IMR-90 (cell line): ENCODE results near the gene ASB16. TPM values are rescaled to one million over a fixed set of nuclear protein-coding genes. Genes with fewer than 3 reads are reported as not detected.
"Not testable (repeated sequence)": the region's sequence is repeated elsewhere in the genome, so short reads cannot be mapped to it uniquely, and the experiment has no call there.

Source experiments
- ATAC-seq: fragments of 200-7000 bp; cut with Tn5 transposase; 2 replicates; pipeline ENCODE4 v1.9.1; 2020; ENCODE audit warnings: low read depth, mild to moderate bottlenecking, moderate library complexity
- BruUV-seq: library from RNA; stranded (reverse); fragments of 400-500 nt; replicated peaks from 2 replicates; lab custom pipeline; 2021; lab: Mats Ljungman, UMichigan
- CTCF ChIA-PET: fragments of 300-600 bp; formaldehyde crosslinking; extraction: SDS; loops from one replicate; lab custom pipeline; 2021; ENCODE audit warnings: antibody characterized with exemption; lab: Yijun Ruan, JAX
- POLR2A ChIA-PET: fragments of 300-600 bp; sonication (Branson Sonifier 250); formaldehyde crosslinking; loops from one replicate; lab custom pipeline; 2022; ENCODE audit warnings: antibody characterized with exemption; ENCODE audit not compliant: unreplicated experiment; lab: Charles Lee
- DNase-seq: peaks from one replicate; pipeline ENCODE4 v3.0.0; 2013
- H2AFZ ChIP-seq: replicated peaks from 2 replicates; pipeline ENCODE3; 2013; ENCODE audit warnings: low read length, mild to moderate bottlenecking; ENCODE audit not compliant: poor library complexity
- H2AK5ac ChIP-seq: 2 replicates; pipeline ENCODE4 v1.6.1; 2013; ENCODE audit warnings: low read depth, low read length, inconsistent platforms
- H2AK9ac ChIP-seq: replicated peaks from 2 replicates; pipeline ENCODE3; 2013; ENCODE audit warnings: mild to moderate bottlenecking, low read depth, low read length, moderate library complexity; ENCODE audit not compliant: poor library complexity
- H2BK120ac ChIP-seq: 2 replicates; pipeline ENCODE4 v1.6.1; 2013; ENCODE audit warnings: low read depth, low read length, inconsistent platforms
- H2BK15ac ChIP-seq: 3 replicates; pipeline ENCODE4 v1.6.1; 2013; ENCODE audit warnings: low read depth, low read length, inconsistent platforms
- H2BK20ac ChIP-seq: 2 replicates; pipeline ENCODE4 v1.6.1; 2013; ENCODE audit warnings: low read depth, mild to moderate bottlenecking, inconsistent platforms, low read length, moderate library complexity
- H2BK5ac ChIP-seq: 2 replicates; pipeline ENCODE4 v1.6.1; 2013; ENCODE audit warnings: mild to moderate bottlenecking, low read depth, low read length, inconsistent platforms; ENCODE audit not compliant: poor library complexity, severe bottlenecking
- H3K14ac ChIP-seq: replicated peaks from 2 replicates; pipeline ENCODE4 v1.6.1; 2013; ENCODE audit warnings: low read depth, low read length, inconsistent platforms
- H3K18ac ChIP-seq: 2 replicates; pipeline ENCODE4 v1.6.1; 2013; ENCODE audit warnings: low read depth, low read length, control low read depth
- H3K23ac ChIP-seq: 2 replicates; pipeline ENCODE4 v1.6.1; 2013; ENCODE audit warnings: low read depth, low read length, inconsistent platforms
- H3K27ac ChIP-seq: 2 replicates; pipeline ENCODE4 v1.5.1; 2013; ENCODE audit warnings: mild to moderate bottlenecking, control low read depth, low read length; ENCODE audit not compliant: insufficient read depth
- H3K27me3 ChIP-seq: 2 replicates; pipeline ENCODE4 v1.6.1; 2013; ENCODE audit warnings: low read length; ENCODE audit not compliant: control insufficient read depth, insufficient read depth
- H3K36me3 ChIP-seq: 2 replicates; pipeline ENCODE4 v1.6.1; 2013; ENCODE audit warnings: low read length, mixed read lengths; ENCODE audit not compliant: control insufficient read depth, insufficient read depth
- H3K4ac ChIP-seq: 2 replicates; pipeline ENCODE4 v1.6.1; 2013; ENCODE audit warnings: low read depth, low read length, inconsistent platforms
- H3K4me1 ChIP-seq: 2 replicates; pipeline ENCODE4 v1.6.1; 2013; ENCODE audit warnings: low read length, mixed read lengths; ENCODE audit not compliant: control insufficient read depth, insufficient read depth
- H3K4me2 ChIP-seq: 2 replicates; pipeline ENCODE4 v1.6.1; 2013; ENCODE audit warnings: low read depth, mild to moderate bottlenecking, control low read depth, low read length, moderate library complexity
- H3K4me3 ChIP-seq: 2 replicates; pipeline ENCODE4 v1.5.1; 2013; ENCODE audit warnings: low read depth, mild to moderate bottlenecking, control low read depth, low read length, moderate library complexity; ENCODE audit not compliant: insufficient read depth
- H3K56ac ChIP-seq: 2 replicates; pipeline ENCODE4 v1.6.1; 2013; ENCODE audit warnings: low read length, inconsistent platforms; ENCODE audit not compliant: insufficient read depth; ENCODE audit errors: extremely low read depth
- H3K79me1 ChIP-seq, 2 experiments: 2 replicates each; pipeline ENCODE4 v1.6.1; 2013; ENCODE audit warnings: low read length in 2 of 2, inconsistent platforms in 1 of 2, low read depth in 1 of 2
- H3K9ac ChIP-seq: 2 replicates; pipeline ENCODE4 v1.6.1; 2013; ENCODE audit warnings: low read depth, low read length, control low read depth
- H3K9me1 ChIP-seq: 2 replicates; pipeline ENCODE4 v1.6.1; 2013; ENCODE audit warnings: low read length, inconsistent platforms; ENCODE audit not compliant: insufficient read depth
- H3K9me3 ChIP-seq: 2 replicates; pipeline ENCODE4 v1.6.1; 2013; ENCODE audit warnings: low read length; ENCODE audit not compliant: control insufficient read depth, insufficient read depth
- H4K20me1 ChIP-seq: 2 replicates; pipeline ENCODE4 v1.6.1; 2013; ENCODE audit warnings: low read length, inconsistent platforms; ENCODE audit not compliant: insufficient read depth
- H4K5ac ChIP-seq: 2 replicates; pipeline ENCODE4 v1.6.1; 2013; ENCODE audit warnings: mild to moderate bottlenecking, low read depth, low read length, control low read depth
- H4K8ac ChIP-seq, 2 experiments: 2 replicates each; pipeline ENCODE4 v1.6.1; 2013; ENCODE audit warnings: low read depth in 2 of 2, low read length in 2 of 2, control low read depth in 1 of 2, inconsistent platforms in 1 of 2
- H4K91ac ChIP-seq: 2 replicates; pipeline ENCODE4 v1.6.1; 2013; ENCODE audit warnings: low read depth, low read length, inconsistent platforms; ENCODE audit not compliant: insufficient read depth
- WGBS, 2 experiments: methylation state at CpG; one replicate each; pipeline versions ENCODE4 v1.1.5 to v1.1.7; 2013; ENCODE audit warnings: missing lambda C conversion rate in 2 of 2; ENCODE audit not compliant: insufficient read length in 1 of 2; ENCODE audit errors: extremely low coverage in 2 of 2; 5-methylcytosine and 5-hydroxymethylcytosine counted together
- dilution Hi-C: fragments of 300-500 bp; cut with HindIII; formaldehyde crosslinking; loops from one replicate; pipeline ENCODE4 v1.14.3; 2018; ENCODE audit warnings: low sequenced_read_pairs; ENCODE audit not compliant: unreplicated experiment
- in situ Hi-C: fragments of 300-500 bp; cut with MboI; formaldehyde crosslinking; loops from 3 replicates; pipeline ENCODE4 v1.14.3; 2019; ENCODE audit warnings: low sequenced_read_pairs, inconsistent platforms, mixed read lengths
- intact Hi-C: fragments of 100-400 bp; cut with micrococcal nuclease; formaldehyde crosslinking; loops from 2 replicates; pipeline ENCODE4 v1.10.0; 2022
- polyA plus RNA-seq, 3 experiments: library from polyadenylated mRNA; depleted of rRNA; stranded (reverse); fragments of >200 nt; gene quantifications; 2 replicates each; pipeline ENCODE4 v1.2.3, GENCODE V29; 2012; ENCODE audit warnings: low replicate concordance in 1 of 3
- total RNA-seq: library from RNA; depleted of rRNA; stranded (reverse); fragments of >200 nt; gene quantifications from 2 replicates; pipeline ENCODE4 v1.2.3, GENCODE V29; 2012

The ASB16 gene
- total and polyA plus RNA-seq, 2 of the 4 experiments (the other 2 are of a cell fraction) = 0.05 TPM; not detected in 1

- POLR2A ChIA-PET = interaction anchor here (0.7 kb wide), 1 partner anchor 657 kb away, joined by 6 read pairs; no protein-coding TSS in a partner anchor
- dilution Hi-C loops, ATAC-seq, H3K27ac ChIP-seq, H3K56ac ChIP-seq, H3K14ac ChIP-seq, H3K9me3 ChIP-seq, H2BK5ac ChIP-seq, H3K4me1 ChIP-seq, H2AK9ac ChIP-seq, H3K4me2 ChIP-seq, H2BK20ac ChIP-seq, H3K23ac ChIP-seq, H3K18ac ChIP-seq, H2AFZ ChIP-seq, H2BK15ac ChIP-seq, H3K27me3 ChIP-seq, H4K91ac ChIP-seq, H3K9ac ChIP-seq, H4K8ac ChIP-seq, BruUV-seq, H3K4ac ChIP-seq, intact Hi-C loops, DNase-seq, H2BK120ac ChIP-seq, in situ Hi-C loops, H4K5ac ChIP-seq, H2AK5ac ChIP-seq, H3K4me3 ChIP-seq, H4K20me1 ChIP-seq: not testable (repeated sequence)
- Histone ChIP-seq H3K9me1 (peaks cover 11% of the 10 kb centered on the region; the same call in 1 of the 2 replicates), H3K36me3 (peaks cover 14% of the 10 kb centered on the region; the same call in 1 of the 2 replicates), H3K79me1 (peaks cover 32 to 47% of the 10 kb centered on the region in 2 experiments)
- no CpG with 5 or more reads among the region's 3 CpGs for WGBS, 2 experiments
- CTCF ChIA-PET = interaction anchor here (0.6 kb wide), 1 partner anchor 106 kb away, joined by 7 read pairs; no protein-coding TSS in a partner anchor
These were observed 21.4 kb upstream of the ASB16 start for GRCh38 chr17:44149066-44149465.
